Astrocyte (in vitro differentiated cells and primary cell): ENCODE results near the gene PPP2R2C. TPM values are rescaled to one million over a fixed set of nuclear protein-coding genes. Genes with fewer than 3 reads are reported as not detected.
A peak's percentile ranks its signal among the peaks of the same experiment; 100 is the strongest.

ENCODE experiments used
- DNase-seq: peaks from one replicate; pipeline ENCODE4 v3.0.0-alpha.2; 2010; ENCODE audit warnings: low read depth
- FAIRE-seq: peaks from 2 replicates; lab custom pipeline; 2011; peaks lifted over from hg19 to GRCh38; lab: Jason Lieb, UNC
- H2AFZ ChIP-seq: 2 replicates; pipeline ENCODE4 v1.6.0; 2012; ENCODE audit warnings: low read depth, low read length, inconsistent platforms
- H3K27ac ChIP-seq: 2 replicates; pipeline ENCODE4 v1.5.1; 2011; ENCODE audit warnings: low read depth, low read length, inconsistent platforms
- H3K27me3 ChIP-seq: 2 replicates; pipeline ENCODE4 v1.6.0; 2011; ENCODE audit warnings: low read length, inconsistent platforms; ENCODE audit not compliant: insufficient read depth
- H3K36me3 ChIP-seq: 2 replicates; pipeline ENCODE4 v1.5.1; 2011; ENCODE audit warnings: low read length, inconsistent platforms; ENCODE audit not compliant: insufficient read depth
- H3K4me1 ChIP-seq: 2 replicates; pipeline ENCODE4 v1.5.1; 2011; ENCODE audit warnings: low read length, inconsistent platforms; ENCODE audit not compliant: insufficient read depth
- H3K4me2 ChIP-seq: 2 replicates; pipeline ENCODE4 v1.6.0; 2012; ENCODE audit warnings: low read length, inconsistent platforms
- H3K4me3 ChIP-seq: 2 replicates; pipeline ENCODE4 v1.5.1; 2011; ENCODE audit warnings: low read depth, mild to moderate bottlenecking, low read length, inconsistent platforms; ENCODE audit not compliant: insufficient read depth
- H3K79me2 ChIP-seq: 2 replicates; pipeline ENCODE4 v1.6.0; 2012; ENCODE audit warnings: mild to moderate bottlenecking, low read length, inconsistent platforms; ENCODE audit not compliant: insufficient read depth
- H3K9ac ChIP-seq: 2 replicates; pipeline ENCODE4 v1.6.0; 2012; ENCODE audit warnings: mild to moderate bottlenecking, low read length, inconsistent platforms
- H3K9me3 ChIP-seq: 2 replicates; pipeline ENCODE4 v1.5.1; 2012; ENCODE audit warnings: low read depth, mild to moderate bottlenecking, low read length, inconsistent platforms; ENCODE audit not compliant: insufficient read depth
- H4K20me1 ChIP-seq: 2 replicates; pipeline ENCODE4 v1.6.0; 2012; ENCODE audit warnings: low read length, inconsistent platforms; ENCODE audit not compliant: insufficient read depth
- H3K27ac Mint-ChIP-seq: one replicate; pipeline ENCODE4 v1.8.0; 2021; ENCODE audit warnings: mild to moderate bottlenecking, mixed read lengths; ENCODE audit not compliant: unreplicated experiment
- H3K27me3 Mint-ChIP-seq: one replicate; pipeline ENCODE4 v1.8.0; 2021; ENCODE audit warnings: low read depth, mixed read lengths; ENCODE audit not compliant: unreplicated experiment
- H3K36me3 Mint-ChIP-seq: one replicate; pipeline ENCODE4 v1.8.0; 2021; ENCODE audit warnings: low read depth, mixed read lengths; ENCODE audit not compliant: unreplicated experiment
- H3K4me1 Mint-ChIP-seq: one replicate; pipeline ENCODE4 v1.8.0; 2021; ENCODE audit warnings: low read depth, mixed read lengths; ENCODE audit not compliant: unreplicated experiment
- H3K4me3 Mint-ChIP-seq: one replicate; pipeline ENCODE4 v1.8.0; 2021; ENCODE audit warnings: mild to moderate bottlenecking, moderate library complexity, mixed read lengths; ENCODE audit not compliant: unreplicated experiment
- H3K9me3 Mint-ChIP-seq: one replicate; pipeline ENCODE4 v1.8.0; 2021; ENCODE audit warnings: mild to moderate bottlenecking, mixed read lengths; ENCODE audit not compliant: unreplicated experiment
- EZH2 ChIP-seq: IDR thresholded peaks from 2 replicates; pipeline ENCODE4 v1.6.1; 2012; ENCODE audit warnings: mild to moderate bottlenecking, low read length, inconsistent platforms; ENCODE audit not compliant: insufficient read depth
- total RNA-seq: library from RNA; stranded (reverse); gene quantifications from 2 replicates; pipeline ENCODE4 v1.2.1, GENCODE V29; 2021
- TF ChIP-seq, protein P1 (sequence below): IDR thresholded peaks from 2 replicates; pipeline ENCODE4 v1.5.1; 2011; ENCODE audit warnings: low read depth, mild to moderate bottlenecking, inconsistent platforms, low read length, moderate library complexity; ENCODE audit not compliant: insufficient read depth

PPP2R2C gene
- total RNA-seq, 1 donor from 2014 or later: 1.1 TPM

DNA sequence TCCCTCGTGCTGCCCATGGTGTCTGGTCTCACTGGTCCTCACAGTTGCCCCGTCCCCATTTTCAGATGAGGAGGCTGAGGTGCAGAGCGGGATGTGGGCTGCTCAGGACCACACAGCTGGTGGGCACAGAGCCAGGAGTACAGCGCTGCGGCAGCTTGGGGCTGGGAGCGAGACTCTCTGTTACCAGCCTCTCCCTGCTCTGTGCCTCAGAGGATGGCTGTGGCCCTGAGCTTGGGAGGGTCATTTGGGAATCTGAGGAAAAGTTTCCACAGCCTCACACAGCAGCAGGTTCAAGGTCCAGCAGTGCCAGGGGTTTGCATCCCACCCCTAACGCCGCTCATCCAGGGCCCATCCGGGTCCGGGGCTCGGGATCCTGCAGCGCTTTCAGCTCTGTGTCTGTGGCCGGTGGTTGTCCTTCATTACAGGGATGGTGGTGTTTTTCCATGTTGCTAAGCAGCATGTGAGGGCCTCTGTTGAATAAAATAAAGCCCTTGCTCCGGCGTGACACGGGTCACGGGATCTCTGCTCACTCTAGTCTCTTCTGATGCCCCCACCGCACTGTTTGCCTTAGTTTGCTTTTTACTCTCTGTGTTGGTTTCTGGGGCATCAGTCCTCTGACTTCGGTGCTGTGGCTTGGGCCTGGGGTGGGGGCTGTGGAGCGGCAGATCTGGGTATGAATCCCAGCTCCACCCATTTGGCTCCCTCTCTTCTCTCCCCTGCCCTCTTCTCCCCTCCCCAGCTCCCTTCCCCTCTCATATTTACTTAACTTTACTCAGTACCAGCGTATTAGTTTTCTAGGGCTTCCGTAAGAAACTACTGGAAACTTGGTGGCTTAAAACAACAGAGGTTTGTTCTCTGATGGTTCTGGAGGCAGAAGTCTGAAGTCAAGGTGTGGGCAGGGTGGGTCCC is 196.3 kb downstream of the PPP2R2C start:
- Mint-ChIP-seq H3K36me3 (peaks cover 8% of the 10 kb centered on the region), H3K4me1 (peaks cover 29% of the 10 kb centered on the region), H3K27ac (no peak overlapping the region), H3K4me3 (no peak overlapping the region), H3K9me3 (no peaks in the 10 kb centered on the region), H3K27me3 (peaks cover 6% of the 10 kb centered on the region)
- FAIRE-seq (no peak), DNase-seq (no peak)
- no peak overlapping the region for H2AFZ ChIP-seq
- no peak overlapping the region for H3K9ac ChIP-seq
- no peak overlapping the region for H3K27ac ChIP-seq
- peaks cover 39% of the 10 kb centered on the region for H3K4me1 ChIP-seq
- H3K4me2 ChIP-seq: no peak overlapping the region
- no peaks in the 10 kb centered on the region for H3K9me3 ChIP-seq
- peaks cover 94% of the 10 kb centered on the region for H4K20me1 ChIP-seq
- H3K36me3 ChIP-seq: no peaks in the 10 kb centered on the region
- peaks cover 39% of the 10 kb centered on the region for H3K79me2 ChIP-seq
- TF ChIP-seq EZH2: no peak
- TF ChIP-seq, protein P1, sequence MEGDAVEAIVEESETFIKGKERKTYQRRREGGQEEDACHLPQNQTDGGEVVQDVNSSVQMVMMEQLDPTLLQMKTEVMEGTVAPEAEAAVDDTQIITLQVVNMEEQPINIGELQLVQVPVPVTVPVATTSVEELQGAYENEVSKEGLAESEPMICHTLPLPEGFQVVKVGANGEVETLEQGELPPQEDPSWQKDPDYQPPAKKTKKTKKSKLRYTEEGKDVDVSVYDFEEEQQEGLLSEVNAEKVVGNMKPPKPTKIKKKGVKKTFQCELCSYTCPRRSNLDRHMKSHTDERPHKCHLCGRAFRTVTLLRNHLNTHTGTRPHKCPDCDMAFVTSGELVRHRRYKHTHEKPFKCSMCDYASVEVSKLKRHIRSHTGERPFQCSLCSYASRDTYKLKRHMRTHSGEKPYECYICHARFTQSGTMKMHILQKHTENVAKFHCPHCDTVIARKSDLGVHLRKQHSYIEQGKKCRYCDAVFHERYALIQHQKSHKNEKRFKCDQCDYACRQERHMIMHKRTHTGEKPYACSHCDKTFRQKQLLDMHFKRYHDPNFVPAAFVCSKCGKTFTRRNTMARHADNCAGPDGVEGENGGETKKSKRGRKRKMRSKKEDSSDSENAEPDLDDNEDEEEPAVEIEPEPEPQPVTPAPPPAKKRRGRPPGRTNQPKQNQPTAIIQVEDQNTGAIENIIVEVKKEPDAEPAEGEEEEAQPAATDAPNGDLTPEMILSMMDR: no peak
- H3K27me3 ChIP-seq: no peaks in the 10 kb centered on the region
- no peak overlapping the region for H3K4me3 ChIP-seq

DNA sequence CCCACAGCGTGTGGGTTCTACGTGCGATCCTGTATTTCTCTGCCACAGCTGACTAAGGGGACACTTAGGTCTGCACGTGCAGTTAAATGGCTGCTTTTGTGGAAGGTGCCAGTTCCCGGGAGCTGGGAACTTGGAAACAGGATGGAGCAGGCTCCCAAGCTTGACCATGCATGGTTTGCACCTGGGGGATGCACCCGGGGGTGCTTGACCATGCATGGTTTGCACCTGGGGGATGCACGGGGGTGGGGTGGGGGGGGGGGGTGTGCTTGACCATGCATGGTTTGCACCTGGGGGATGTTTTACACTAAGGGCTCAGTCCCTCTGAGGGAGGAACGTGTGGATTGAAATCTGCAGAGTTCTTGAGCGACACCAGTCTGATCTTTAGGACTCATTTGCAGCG is 197.1 kb downstream of the PPP2R2C start:
- DNase-seq (no peak), FAIRE-seq (no peak)
- Histone ChIP-seq H3K9me3 (no peaks in the 10 kb centered on the region), H3K79me2 (peaks cover 45% of the 10 kb centered on the region), H2AFZ (no peak overlapping the region), H3K4me3 (no peak overlapping the region), H3K4me1 (peaks cover 44% of the 10 kb centered on the region), H3K4me2 (no peak overlapping the region), H3K36me3 (no peaks in the 10 kb centered on the region), H3K9ac (no peak overlapping the region), H3K27ac (no peak overlapping the region), H4K20me1 (peaks cover 93% of the 10 kb centered on the region), H3K27me3 (no peaks in the 10 kb centered on the region)
- no peak overlapping the region for H3K4me3 Mint-ChIP-seq
- no peak overlapping the region for H3K27ac Mint-ChIP-seq
- H3K9me3 Mint-ChIP-seq: no peaks in the 10 kb centered on the region
- H3K36me3 Mint-ChIP-seq: peaks cover 8% of the 10 kb centered on the region
- peaks cover 6% of the 10 kb centered on the region for H3K27me3 Mint-ChIP-seq
- TF ChIP-seq, protein P1: no peak
- H3K4me1 Mint-ChIP-seq: peaks cover 31% of the 10 kb centered on the region

DNA sequence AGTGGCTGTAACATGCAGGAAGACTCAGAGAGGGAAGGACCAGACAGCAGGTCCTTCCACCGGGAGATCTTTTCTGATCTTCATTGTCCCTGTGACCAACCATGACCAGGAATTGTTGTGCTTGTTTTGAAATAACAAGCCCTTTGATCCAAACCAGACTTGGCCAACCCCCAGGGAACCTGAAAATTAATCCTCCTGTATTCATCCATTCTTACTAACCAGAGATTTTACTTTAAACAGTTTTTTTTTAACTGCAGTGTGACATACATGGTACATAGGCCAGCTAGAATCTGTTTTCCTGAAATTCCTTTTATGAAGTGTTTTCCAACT is 198.8 kb downstream of the PPP2R2C start:
- H3K79me2 ChIP-seq: peaks cover 45% of the 10 kb centered on the region
- peaks cover 76% of the 10 kb centered on the region for H4K20me1 ChIP-seq
- Mint-ChIP-seq H3K36me3 (peaks cover 9% of the 10 kb centered on the region), H3K4me3 (peak overlapping the region; percentile 22), H3K27me3 (peaks cover 6% of the 10 kb centered on the region), H3K9me3 (no peaks in the 10 kb centered on the region), H3K27ac (peak overlapping the region; percentile 50), H3K4me1 (peaks cover 32% of the 10 kb centered on the region)
- H3K9me3 ChIP-seq: no peaks in the 10 kb centered on the region
- no peak overlapping the region for H2AFZ ChIP-seq
- H3K4me3 ChIP-seq: no peak overlapping the region
- no peak overlapping the region for H3K27ac ChIP-seq
- peak overlapping the region; percentile 16 for H3K9ac ChIP-seq
- DNase-seq (no peak), FAIRE-seq (no peak)
- no peaks in the 10 kb centered on the region for H3K27me3 ChIP-seq
- no peaks in the 10 kb centered on the region for H3K36me3 ChIP-seq
- H3K4me1 ChIP-seq: peaks cover 36% of the 10 kb centered on the region
- peak overlapping the region; percentile 64 for H3K4me2 ChIP-seq
- TF ChIP-seq EZH2: no peak
- TF ChIP-seq, protein P1: no peak
